Thyroid gland (tissue), 4 donors: ENCODE measurements around the gene SLC22A14.

Experiments
- POLR2A ChIP-seq, 2 donors: fragments of 450-650 bp; IDR thresholded peaks; one replicate each; pipeline ENCODE4 v1.6.1; 2017; ENCODE audit warnings: antibody characterized with exemption in 2 of 2, mild to moderate bottlenecking in 2 of 2, moderate library complexity in 1 of 2
- TF ChIP-seq, protein P1 (sequence below), 6 experiments: fragments of 200-600 bp in 3 of 6; fragments of 450-650 bp in 3 of 6; sonication (generic) in 3 of 6; IDR thresholded peaks; one replicate each; pipeline ENCODE4 v1.5.1; 2016 to 2019; ENCODE audit warnings: antibody characterized with exemption in 6 of 6, mild to moderate bottlenecking in 2 of 6, inconsistent platforms in 1 of 6, moderate library complexity in 1 of 6

DNA sequence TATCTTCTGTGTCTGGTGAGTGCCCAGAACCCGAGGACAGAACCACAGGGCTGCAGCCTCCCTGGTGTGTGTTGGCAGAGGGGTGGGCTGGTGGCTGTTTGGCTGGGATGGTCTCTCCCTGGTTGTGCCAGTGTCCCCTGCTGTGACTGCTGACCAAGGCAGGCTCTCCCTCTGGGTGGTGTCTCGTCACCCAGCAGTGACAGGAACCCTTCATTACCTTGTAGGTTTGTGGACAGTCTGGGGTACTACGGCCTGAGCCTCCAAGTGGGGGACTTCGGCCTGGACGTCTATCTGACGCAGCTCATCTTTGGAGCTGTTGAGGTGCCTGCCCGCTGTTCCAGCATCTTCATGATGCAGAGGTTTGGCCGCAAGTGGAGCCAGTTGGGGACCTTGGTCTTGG is 6.4 kb upstream of the SLC22A14 start:
- TF ChIP-seq POLR2A (IDR thresholded peaks at IDR 0.05): no peak
- TF ChIP-seq, protein P1, sequence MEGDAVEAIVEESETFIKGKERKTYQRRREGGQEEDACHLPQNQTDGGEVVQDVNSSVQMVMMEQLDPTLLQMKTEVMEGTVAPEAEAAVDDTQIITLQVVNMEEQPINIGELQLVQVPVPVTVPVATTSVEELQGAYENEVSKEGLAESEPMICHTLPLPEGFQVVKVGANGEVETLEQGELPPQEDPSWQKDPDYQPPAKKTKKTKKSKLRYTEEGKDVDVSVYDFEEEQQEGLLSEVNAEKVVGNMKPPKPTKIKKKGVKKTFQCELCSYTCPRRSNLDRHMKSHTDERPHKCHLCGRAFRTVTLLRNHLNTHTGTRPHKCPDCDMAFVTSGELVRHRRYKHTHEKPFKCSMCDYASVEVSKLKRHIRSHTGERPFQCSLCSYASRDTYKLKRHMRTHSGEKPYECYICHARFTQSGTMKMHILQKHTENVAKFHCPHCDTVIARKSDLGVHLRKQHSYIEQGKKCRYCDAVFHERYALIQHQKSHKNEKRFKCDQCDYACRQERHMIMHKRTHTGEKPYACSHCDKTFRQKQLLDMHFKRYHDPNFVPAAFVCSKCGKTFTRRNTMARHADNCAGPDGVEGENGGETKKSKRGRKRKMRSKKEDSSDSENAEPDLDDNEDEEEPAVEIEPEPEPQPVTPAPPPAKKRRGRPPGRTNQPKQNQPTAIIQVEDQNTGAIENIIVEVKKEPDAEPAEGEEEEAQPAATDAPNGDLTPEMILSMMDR (IDR thresholded peaks at IDR 0.05): no peak
